NB4 (cell line): ENCODE results near the gene ADAMTS6.

ENCODE experiments used
- CTCF ChIP-seq: IDR thresholded peaks from one replicate; pipeline ENCODE4 v1.5.1; 2012; ENCODE audit warnings: low read depth, low read length
- MYC ChIP-seq: IDR thresholded peaks from 2 replicates; pipeline ENCODE4 v1.6.1; 2011; ENCODE audit warnings: low read depth, low read length
- POLR2A ChIP-seq: IDR thresholded peaks from 2 replicates; pipeline ENCODE4 v1.6.1; 2011; ENCODE audit warnings: mild to moderate bottlenecking; ENCODE audit not compliant: insufficient read length; ENCODE audit errors: extremely low read depth

DNA sequence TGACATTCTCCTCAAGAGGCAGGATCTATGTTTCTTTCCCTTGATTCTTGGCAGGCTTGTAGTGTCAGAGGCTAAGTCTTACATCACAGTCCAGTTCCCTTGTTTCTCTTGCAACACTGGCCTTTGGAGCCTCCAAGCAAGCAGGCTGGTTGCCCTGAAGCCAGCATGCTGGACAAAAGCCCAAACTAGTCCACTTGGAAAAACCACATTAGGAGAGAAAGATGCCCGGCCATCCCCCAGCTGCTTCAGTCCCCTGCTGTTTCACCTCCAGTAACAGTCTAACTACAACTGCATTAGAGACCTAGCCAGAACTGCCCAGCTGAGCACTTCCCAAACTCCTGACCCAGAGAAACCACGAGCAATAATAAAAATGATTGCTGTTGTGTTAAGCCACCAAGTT is 87.6 kb downstream of the ADAMTS6 start:
- TF ChIP-seq CTCF, result no peak
- TF ChIP-seq POLR2A, result no peak
- no peak for TF ChIP-seq MYC
